Amniotic stem cell (primary cell): ENCODE results near the gene TMEM175.

Experiments
- DNase-seq: peaks from one replicate; lab custom pipeline; 2025; lab: John Stamatoyannopoulos, UW

Gene TMEM175

DNA sequence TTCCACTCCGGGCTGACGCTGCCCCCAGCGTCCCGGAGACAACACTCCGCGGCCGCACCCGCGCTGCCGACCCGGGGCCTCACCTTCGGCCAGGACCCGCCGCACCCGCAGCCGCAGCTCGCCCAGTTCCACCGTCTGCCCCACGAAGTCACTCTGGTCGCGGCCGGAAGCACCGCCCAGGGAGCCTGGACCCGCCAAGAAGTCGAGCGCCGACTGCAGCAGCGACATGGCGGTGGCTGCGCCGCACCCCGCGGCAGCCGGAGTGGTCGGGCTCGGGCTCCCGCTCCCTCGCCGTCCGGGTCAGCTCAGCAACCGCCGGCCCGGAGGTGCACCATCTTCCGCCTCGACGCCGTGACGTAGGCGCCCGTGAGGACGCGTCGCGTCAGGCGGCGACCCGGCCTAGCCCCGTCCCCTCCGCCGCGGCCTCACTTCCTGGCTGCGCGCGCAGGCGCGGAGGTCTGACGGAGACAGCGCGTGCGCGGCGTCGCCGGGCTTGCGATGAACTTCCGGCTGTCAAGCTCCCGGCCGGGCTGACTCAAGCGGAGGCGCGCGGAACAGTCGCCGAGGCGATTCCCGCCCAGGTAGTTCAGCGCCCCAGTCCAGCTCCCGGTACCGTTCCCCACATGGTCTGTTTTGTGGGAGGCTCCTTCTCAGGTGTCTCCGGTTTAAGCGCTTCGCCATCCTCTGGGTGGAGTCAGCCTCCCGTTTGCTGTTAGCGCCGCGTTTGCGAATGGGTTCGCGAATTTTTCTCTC is at the start of gene TMEM175, which contains the start of gene GAK:
TMEM175 (plus strand) TSS at position 501 of the 753 bp plus-strand sequence. CDS start 15,280 bp downstream, outside the sequence.
GAK (minus strand) TSS at position 357 of the 753 bp plus-strand sequence; CDS start at position 228, 129 bp downstream.
- peak; percentile 93 for DNase-seq

DNA sequence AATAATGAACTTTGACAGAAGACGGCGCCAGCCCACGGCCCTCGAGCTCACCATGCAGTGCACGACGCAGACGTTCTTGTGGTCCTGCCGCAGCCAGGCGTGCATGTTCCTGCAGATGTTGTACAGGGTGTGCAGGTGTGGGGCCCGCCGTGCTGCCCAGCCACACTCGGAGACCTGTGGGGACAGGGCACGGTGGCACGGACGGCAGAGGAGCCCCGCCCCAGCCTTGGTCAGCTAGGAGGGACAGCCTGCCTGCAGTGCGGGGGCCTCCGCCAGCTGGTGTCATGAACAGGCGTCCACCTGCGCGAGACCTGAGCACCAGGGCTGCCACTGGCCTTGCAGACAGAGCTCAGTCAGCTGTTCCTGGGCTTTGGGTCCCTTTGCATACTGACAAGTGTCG is 49.6 kb upstream of the TMEM175 start:
- no peak for DNase-seq

DNA sequence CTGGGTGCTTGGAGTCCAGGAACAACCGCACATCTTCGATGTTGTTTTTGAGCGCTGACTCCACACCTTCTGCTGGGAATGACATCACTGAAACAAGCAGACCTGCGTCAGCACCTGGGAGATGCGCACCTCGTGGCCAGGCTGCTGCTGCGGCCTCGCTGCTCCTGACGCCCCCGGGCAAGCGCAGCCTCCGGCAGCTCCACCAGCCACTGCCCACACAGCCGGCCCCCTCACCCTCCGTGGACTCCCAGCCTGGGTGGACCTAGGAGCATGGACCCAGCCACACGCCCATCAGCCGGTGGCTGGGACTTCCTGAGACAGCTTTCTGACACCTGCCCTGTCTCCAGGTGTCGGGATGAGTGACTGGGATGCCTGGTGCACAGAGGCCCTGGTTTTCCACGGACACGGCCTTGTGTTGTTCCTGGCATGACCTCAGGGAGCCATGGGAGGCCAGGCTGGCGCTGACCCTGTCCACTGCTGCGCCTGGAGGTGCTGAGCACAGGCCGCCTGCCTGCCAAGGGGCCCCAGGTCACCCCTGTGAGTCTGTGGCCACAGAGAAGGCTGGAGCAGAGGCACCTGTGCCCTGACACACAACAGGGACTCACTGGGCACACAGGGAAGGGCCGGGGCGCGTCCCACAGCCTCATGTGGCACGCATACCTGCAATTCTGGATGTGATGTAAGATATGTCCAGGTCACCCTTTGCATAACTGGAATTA is 48.7 kb upstream of the TMEM175 start:
- DNase-seq: no peak

DNA sequence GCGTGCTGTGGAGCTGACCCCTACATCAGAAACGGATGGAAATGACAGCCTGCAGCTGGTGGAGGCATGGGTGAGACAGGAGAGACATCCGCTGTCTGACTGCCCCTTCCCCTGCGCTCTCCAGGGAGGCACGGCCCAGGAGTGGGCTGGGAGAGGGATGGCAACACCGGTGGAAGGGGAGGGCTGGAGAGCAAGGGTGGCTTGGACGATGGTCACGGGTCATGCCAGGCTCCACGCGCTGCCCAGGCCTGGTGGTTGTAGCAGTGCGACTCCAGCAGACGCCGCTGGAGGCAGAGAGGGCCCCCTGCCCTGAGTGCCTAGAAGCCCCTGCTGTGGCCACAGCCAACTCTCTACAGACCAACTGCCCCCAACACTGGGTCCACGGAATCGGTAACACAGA is 48.0 kb upstream of the TMEM175 start:
- no peak for DNase-seq

GRCh38 chr4:884896-885295 is 47.4 kb upstream of the TMEM175 start:
- no peak for DNase-seq

- DNase-seq: no peak
Observed at GRCh38 chr4:885353-885752, 46.9 kb upstream of the TMEM175 start.

GRCh38 chr4:886244-886643 is 46.0 kb upstream of the TMEM175 start:
- no peak for DNase-seq

DNA sequence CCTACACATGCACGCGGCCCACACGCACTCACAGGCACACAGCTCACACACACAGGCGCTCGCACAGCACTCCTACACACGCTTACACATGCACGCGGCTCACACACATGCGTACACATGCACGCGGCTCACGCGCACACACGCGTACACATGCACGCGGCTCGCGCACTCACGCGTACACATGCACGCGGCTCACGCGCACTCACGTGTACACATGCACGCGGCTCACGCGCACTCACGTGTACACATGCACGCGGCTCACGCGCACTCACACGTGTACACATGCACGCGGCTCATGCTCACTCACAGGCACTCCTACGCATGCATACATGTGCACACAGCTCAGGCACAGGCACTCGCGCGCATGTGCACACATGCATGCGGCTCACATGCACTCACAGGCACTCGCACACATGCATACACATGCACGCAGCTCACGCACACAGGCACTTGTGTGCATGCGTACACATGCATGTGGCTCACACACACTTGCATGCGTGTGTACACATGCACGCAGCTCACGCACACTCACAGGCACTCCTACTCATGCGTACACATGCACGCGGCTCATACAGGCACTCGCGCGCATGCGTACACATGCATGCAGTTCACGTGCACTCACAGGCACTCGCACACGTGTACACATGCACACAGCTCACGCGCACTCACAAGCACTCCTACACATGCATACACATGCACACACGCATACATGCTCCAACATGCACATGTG is 45.1 kb upstream of the TMEM175 start:
- DNase-seq: no peak

DNA sequence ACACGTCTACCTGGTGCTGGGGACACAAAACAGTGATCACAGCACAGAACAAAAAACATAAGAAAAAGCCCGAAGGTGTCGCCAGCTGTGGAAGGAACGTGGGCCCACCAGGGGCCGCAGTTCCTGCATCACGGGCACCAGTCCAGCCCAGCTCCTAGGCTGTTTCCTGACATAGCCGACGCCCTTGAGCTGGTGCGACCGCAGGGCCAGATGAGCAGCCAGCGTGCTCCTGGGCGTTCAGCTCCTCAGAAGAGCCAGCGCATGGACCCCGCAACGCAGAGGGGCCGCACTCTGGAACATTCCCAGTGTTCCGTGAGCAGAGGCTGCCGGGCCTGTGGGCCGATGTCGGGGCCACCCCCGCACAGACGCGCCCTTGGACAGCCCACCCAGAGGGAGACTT is 44.2 kb upstream of the TMEM175 start:
- DNase-seq: no peak

DNA sequence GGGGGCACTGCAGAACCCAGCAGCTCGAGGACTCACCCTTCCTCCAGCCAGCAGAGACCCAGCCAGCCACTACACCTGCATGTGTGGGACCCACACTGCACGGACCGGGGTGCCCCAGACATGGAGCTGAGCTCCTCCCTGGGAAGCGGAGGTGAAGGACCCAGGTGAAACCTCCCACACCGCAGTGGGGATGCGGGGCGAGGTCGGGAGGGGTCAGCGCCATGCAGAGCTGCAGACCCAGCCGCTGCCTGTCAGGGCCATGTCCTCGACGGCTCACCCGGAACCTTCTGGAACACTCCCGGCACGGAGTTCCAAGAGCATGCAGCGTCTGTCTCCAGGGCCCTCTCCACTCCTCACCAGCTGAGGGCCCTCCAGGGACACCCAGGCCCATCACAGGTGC is 42.7 kb upstream of the TMEM175 start:
- no peak for DNase-seq

DNA sequence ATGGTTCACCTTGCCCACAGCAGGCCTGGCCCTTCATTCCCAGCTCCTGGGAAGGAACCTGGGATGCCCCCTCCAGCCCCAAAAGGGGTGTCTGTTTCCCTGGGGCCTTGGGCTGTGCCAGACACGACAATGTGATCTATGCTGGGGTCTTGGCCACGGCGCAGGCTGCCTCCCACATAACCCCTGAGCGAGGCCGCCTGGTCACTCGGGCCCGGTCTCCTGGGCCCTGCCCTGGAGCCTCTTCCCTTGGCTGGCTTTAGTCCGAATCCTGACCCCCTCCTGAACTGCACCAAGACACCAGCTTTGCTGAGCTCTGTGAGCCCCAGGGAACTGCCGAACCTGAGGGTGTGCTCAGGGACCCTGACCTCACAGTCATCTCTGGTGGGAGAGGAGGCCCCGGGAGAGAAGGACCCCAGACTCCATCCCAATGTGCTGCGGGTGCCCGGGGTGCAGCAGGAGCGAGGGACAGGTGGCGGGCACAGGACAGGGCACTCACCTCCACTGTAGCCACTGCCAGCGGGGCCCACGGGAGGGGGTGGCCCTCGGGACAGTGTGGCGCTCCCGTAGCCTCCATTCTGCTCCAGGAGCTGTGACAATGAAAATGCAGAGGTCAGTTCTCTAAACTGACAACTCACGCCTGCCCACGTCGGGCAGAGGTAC is 42.1 kb upstream of the TMEM175 start:
- DNase-seq: no peak

DNA sequence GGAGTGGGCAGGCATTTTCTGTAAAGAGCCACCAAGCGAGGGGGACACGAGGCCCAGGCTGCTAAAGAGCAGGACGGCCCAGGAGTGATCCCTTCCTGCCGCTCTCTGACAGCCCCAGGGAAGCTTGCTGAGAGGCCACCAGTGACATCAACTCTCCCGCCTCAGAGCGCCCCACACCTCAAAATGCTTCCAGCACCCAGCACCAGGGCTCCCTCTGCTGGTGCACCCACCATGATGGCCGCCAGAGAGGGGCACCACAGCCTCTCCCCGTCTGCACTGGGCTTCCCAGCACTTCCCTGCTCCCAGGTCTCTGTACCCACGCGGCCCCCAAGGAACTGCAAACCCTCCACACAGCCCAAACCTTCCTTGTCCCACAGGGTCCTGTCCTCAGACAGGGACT is 40.5 kb upstream of the TMEM175 start:
- no peak for DNase-seq

GRCh38 chr4:892780-893179 is 39.5 kb upstream of the TMEM175 start:
- DNase-seq: no peak

GRCh38 chr4:893276-893994 is 38.8 kb upstream of the TMEM175 start:
- DNase-seq: no peak

GRCh38 chr4:893995-894705 is 38.1 kb upstream of the TMEM175 start:
- no peak for DNase-seq

GRCh38 chr4:895596-895995 is 36.7 kb upstream of the TMEM175 start:
- no peak for DNase-seq

DNA sequence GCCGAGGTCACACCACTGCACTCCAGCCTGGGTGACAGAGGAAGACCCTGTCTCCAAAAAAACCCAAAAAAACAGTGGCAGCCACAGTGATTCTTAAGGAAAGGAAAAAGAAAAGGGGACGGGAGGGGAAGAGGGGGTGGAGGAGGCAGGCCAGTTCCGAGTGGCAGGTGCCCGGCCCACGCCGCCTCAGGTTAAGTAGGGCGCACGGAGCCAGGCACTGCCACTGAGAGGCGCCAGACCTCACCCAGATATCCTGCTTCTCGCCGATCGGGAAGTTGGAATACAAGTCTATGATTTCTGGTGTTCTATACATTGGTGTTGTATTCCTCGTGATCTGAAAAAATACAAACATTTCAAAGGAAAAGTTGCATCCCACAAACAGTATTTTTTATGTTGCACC is 36.0 kb upstream of the TMEM175 start:
- no peak for DNase-seq

GRCh38 chr4:896630-897029 is 35.6 kb upstream of the TMEM175 start:
- DNase-seq: no peak

DNA sequence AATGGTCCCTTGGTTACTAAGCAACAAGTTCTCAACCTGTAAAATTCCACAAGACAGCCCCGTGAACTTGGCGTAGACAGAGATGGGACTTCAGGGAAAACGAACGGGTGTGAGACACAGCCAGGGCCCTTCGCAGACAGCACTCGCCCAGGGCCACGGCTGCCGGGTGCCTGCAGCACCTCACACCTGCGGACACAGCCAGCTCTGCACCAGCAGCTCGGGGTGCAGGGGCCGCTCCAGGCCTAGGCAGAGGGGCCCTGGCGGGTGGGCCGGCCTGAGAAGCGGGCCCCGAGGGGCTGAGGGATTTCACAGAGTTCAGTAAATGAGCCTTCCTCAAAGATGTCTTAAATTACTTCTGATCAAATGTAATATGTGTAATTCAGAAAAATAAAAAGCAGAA is 34.1 kb upstream of the TMEM175 start:
- DNase-seq: no peak

- DNase-seq: no peak
Observed at GRCh38 chr4:898869-899555, 33.2 kb upstream of the TMEM175 start.
